Activated CD8-positive, alpha-beta memory T cell treated with anti-CD3 and anti-CD28 coated beads, Interleukin-2, amount 50 U/mL, for 1 hour (primary cell): ENCODE measurements around the gene PLEKHB2.
"Not testable (repeated sequence)": the region's sequence is repeated elsewhere in the genome, so short reads cannot be mapped to it uniquely, and the experiment has no call there.

Source experiments
- DNase-seq: peaks from one replicate; pipeline ENCODE4 v3.0.0-alpha.2; 2020; ENCODE audit errors: extremely low read depth

PLEKHB2 gene

DNA sequence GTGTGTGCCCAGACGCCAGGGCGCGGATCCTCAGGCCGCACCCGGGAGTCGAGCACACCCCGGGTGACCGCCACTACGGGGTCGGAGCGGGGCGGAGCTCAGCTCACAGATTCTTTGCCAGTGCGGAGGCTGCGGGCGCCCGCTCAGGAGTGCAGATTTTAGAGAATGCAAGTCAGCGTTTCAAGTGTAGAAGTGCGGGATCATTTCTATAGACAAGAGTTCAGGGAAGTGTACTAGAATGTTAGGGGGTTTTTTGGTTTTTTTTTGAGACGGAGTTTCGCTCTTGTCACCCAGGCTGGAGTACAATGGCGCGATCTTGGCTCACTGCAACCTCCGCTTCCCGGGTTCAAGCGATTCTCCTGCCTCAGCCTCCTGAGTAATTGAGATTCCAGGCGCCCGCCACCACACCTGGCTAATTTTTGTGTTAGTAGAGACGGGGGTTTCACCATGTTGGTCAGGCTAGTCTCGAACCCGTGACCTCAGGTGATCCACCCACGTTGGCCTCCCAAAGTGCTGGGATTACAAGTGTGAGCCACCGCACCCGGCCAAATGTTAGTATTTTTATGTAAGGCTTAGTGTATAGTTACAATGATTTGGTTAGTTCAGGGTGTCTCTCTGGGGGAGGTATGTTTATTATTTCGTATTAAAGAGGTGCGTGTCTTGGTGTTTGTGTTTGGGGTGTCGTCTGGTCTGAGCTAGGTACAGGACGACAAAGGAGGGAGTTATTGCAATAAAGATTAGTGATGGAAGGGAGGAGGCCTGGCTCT lies 11.3 kb upstream of the PLEKHB2 start:
- DNase-seq: peak; percentile 31

DNA sequence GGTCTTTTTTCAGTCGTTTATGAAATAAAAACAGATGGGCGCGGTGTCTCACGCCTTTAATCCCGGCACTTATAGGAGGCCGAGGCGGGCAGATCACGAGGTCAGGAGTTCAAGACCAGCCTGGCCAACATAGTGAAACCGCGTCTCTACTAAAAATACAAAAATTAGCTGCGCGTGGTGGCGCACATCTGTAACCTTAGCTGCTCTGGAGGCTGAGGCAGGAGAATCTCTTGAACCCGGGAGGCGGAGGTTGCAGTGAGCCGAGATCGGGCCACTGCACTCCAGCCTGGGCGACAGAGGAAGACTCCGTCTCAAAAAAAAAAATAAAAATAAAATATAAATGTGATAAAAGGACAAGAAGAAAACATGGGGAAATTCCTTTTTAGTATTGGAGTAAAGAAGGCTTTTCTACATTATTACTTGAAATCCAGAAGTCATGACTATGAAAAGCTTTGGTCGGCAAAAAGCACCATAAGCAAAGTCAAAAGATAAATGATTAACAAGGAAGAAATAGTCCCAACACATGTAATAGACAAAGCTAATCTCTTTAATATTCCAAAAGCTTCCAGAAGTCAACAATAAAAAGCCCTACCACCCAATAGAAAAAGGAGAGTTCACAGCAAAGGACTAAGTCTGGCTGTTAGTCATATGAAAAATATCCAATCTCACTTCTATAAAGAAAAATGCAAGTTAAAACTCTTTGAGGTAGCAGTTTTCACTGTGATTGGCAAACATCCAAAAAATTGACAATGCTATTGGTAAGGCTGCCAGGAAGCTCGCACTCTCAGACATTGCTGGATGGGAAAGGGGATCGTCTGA lies 10.5 kb upstream of the PLEKHB2 start:
- no peak for DNase-seq

DNA sequence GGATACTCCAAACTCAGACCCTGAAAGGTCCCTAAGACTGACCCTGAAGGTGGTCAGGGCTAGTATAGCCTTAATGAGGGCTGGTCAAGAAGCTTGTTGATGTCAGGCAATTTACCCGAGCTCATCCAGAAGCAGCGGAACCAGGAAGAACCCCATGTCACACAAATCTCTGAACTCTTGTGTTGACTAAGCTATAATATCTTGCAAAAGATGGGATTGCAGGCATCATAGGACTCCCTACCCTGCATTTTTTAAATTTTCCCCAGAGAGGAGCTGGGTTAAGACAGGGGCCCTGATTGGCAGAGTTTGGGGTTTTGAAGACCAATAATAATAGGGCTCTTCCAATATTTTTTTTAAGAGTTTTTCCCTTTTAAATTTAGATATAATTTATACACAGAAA lies 2.0 kb upstream of the PLEKHB2 start:
- DNase-seq: no peak

DNA sequence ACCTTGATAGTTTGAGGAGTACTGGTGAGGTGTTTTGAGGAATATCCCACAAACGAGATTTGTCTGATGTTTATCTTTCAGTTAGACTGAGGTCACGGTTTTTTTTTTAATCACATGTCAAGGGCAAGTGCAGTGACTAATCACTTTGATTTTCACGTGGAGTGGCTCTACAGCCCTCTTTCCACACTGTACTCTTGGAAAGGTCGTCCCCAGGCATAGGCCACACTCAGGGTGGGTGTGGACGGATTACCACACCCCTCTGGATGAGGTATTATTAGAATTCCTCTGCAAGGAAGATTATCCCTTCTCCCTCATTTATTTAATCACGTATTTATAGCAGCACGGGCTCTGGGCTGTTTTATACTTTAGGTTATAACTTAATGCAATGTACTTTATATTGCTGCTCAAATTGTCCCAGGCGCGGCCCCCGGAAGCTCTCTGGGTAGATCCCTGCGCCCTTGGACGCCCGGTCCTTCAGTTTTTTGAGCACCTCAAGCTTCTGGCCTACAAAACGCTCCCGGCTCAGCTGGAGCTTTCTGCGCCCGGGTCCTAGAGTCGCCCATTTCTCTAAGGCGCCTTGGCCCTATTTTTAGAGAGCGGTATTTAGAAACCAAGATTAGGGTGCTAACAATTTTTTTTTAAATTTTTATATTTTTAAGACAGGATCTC lies 515 bp upstream of the PLEKHB2 start:
- DNase-seq: peak; percentile 26

DNA sequence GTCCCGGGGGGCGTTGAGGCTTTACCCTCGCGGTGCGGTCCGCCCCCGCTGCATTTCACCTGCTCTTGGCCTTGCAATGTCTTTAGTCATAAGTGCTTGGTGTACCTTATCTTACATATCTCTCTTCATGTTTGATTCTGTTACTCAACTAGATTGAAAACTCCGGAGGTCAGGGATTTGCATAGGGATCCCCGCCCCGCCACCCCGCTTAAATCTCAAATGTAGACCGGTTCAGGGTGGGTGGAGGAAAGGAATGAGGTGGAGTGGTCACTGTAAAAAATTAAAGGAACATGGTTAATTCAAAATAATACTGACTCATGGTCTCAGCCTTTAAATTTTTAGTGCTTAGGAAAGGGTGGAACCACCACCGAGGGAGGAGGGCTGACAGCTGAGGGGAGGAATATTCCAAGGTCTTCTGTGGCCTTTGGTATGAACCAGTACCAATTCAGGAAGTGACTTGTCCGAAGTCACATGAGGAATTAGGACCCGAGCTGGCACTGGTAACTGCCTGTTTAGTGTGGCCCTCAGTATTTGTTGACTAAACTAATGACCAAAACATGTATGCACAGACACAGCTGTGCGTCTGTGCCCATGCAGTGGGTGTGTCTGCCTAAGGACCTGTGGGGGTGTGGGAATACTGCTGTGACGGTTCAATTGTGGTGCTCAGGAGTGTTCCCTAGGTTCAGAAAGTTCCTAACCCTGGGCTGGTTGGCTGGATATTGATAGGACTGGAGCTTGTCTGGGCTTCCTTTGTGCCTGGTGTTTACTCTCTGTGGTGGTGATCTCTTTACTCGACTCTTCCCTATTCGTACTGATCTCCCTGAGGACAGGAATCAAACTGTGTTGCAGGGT lies 1.0 kb downstream of the PLEKHB2 start:
- DNase-seq: no peak

DNA sequence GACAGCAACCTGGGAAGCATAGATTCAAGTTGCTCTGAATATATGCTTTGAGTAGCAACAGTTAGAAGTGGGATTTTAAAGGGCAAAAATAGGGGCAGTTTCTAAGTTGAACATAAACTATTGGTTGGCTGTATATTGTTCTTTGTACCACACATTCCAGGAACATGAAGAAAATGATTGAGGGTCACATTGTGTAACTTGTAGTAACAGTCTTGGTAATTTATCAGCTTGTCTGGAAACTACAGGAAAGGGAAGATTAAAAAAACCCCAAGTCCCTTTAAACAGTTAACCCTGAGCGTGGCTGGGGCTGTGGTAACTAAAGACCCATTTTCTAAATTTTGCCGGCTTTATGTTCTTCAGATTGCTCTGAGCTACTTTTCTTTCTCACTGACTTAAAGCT lies 7.4 kb downstream of the PLEKHB2 start:
- DNase-seq: no peak

DNA sequence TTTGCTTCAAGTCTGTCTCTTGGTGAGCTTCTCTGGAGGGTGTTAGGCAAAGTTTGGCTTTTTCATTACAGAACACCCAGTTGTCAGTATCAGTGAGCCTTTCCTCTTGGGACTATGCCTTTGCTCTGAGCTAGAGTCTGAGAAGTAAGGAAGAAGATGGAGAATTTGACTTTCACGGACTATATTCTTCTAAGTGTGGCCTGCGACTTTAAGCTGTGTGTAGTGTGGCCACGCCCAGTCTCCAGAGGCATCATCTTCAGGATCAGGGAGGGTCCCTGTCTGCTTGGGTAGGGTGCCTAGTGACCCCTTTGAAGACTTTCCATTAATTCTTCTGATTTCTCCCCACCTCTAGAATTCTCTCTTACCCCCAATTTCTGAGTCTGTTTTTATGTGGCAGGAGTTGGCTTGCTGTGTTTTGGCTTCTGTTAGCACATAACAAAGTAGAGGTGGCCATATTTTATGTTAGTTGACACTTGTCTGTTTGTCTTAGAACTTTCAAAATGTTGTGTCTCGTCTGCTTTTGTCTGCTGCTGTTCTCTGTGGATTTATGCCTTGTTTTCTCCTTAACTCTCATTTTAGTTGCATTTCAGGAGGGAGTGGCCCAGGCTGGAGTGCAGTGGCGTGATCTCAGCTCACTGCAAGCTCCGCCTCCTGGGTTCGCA lies 8.6 kb downstream of the PLEKHB2 start:
- no peak for DNase-seq

DNA sequence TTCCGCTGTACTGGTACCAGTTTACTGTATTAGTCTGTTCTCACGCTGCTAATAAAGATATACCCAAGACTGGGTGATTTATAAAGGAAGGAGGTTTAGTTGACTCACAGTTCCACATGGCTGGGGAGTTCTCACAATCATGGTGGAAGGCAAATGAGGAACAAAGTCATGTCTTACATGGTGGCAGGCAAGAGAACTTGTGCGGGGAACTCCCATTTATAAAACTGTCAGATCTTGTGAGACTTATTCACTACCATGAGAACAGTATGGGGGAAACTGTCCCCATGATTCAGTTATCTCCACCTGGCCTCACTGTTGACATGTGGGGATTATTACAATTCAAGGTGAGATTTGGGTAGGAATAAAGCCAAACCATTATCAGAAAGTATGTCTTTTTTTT lies 9.8 kb downstream of the PLEKHB2 start:
- DNase-seq: not testable (repeated sequence)

DNA sequence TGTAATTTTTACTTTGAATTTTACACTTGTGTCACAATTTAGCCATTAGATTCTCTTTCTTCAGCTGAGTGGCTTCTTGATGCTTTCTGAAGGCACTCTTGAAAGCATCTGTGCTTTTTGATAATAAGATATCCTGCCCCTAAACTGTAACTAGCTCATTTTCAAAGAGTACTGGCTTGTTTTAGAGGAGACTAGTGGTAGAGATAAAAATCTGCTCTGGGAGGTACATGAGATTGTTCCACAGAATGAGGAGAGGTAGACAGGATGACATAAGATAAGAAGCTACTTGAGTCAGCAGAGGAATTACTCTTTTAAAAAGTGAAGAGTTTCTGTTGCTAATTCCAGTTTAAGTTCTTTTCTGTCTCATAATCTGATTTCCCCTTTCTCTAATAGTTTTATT lies 10.6 kb downstream of the PLEKHB2 start:
- no peak for DNase-seq

DNA sequence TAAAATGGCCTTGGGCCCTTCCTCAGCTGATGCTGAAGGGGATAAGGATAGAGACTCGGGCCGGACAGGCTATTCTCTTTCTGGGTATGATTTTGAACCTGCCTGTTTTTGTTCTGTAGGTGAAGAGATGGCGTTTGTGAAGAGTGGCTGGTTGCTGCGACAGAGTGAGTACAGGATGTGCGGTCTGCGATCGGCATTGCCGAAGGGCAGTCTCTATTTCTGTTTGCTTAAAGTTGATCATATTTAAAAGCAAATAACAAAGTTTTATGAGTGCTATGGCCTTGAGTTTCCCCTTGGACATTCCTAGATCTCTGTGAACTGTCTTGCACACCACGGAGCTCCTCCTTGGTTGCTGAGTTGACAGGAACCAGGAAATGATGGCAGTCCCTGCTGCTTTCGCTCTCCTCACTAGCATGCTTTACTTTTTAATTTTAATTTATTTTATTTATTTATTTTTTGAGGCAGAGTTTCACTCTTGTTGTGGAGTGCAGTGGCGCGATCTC lies 15.7 kb downstream of the PLEKHB2 start:
- DNase-seq: no peak

DNA sequence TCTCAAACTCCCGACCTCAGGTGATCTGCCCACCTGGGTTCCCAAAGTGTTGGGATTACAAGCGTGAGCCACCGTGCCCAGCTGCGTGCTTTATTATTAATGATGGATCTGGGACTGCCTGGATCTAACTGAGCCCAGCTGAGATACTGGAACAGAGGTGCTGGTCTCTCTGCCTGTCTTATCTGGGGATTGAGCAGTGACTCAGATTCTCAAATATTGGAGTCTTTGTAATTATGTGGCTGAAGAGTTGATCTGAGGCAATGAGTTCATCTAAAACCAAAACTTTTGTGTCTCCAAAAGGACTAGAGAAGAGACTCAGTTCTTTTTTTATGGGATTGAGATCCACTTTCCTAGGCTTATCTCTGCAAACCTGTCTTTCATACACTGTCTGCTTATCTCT lies 16.3 kb downstream of the PLEKHB2 start:
- DNase-seq: no peak

DNA sequence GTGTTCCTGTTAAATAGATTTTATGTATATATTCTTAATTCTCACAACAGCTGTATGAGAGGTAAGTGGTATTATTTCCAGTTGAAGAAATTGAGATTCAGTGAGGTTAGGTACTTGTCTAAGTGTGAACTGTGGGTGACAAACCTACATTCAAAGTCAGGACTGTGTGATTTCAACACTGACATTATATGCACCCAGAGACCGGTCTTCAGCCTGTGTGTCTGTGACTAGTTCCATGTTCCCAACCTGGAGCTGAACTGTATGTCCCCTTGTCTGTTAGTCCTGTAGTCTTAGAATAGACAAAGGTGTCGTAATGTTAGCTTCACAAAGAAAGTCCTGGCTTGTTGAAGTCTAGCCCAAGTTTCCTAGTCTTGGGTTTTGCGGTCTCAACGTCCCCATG lies 17.4 kb downstream of the PLEKHB2 start:
- DNase-seq: no peak

DNA sequence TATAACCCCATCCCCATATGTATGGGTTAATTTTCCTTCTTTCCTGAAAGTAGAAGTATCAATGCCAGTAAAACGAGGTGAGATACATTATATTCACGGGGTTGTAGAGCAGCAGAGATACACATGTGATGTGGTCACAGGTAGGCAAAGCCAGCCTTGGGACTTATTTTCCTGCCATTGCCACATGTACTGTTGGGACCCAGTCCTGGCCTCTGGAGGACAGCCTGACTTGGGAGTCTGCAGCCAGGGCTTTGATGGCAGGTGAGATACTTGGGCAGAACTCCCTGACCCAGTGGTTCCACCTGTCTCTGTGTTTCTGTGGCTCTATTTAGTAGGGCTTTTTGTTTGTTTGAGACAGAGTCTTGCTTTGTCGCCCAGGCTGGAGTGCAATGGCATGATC lies 18.1 kb downstream of the PLEKHB2 start:
- no peak for DNase-seq

DNA sequence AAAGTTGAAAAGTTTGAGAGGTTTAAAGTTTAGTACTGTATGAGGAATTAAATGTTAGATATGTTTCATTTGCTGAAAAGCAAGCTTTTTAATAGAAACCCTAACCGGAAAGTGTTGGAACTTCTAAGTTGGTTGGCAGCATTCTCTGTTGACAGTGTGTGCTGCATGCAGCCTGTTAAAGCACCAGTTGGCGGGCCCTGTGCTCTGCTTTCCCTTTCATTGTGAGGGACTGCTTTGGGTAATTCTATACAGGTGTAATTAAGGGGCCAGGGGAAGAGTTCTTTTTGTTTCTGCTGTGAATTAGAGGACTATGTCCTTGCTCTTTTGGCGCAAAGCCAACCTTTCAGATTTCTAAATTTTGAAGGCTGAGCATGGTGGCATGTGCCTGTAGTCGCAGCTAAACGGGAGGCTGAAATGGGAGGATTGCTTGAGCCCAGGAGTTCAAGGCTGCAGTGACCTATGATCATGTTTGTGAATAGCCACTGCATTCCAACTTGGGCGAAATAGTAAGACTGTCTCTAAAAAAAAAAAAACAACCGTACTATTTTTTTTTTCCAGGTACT lies 20.1 kb downstream of the PLEKHB2 start:
- no peak for DNase-seq

DNA sequence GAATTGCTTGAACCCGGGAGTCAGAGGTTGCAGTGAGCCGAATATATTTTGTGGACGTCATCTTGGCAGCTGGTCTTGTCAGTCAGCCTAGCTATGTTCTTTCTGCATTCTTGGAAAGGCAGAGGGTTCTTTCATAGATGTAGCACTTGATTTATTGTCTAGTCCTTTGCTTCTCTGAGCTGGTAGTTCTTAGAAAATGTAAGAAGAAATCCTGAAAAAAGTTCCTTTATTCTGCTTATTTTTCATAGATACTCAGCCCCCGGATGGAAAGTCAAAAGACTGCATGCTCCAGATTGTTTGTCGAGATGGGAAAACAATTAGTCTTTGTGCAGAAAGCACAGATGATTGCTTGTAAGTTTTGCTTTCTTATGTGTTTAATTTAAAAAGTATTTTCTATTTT lies 21.3 kb downstream of the PLEKHB2 start:
- DNase-seq: no peak

DNA sequence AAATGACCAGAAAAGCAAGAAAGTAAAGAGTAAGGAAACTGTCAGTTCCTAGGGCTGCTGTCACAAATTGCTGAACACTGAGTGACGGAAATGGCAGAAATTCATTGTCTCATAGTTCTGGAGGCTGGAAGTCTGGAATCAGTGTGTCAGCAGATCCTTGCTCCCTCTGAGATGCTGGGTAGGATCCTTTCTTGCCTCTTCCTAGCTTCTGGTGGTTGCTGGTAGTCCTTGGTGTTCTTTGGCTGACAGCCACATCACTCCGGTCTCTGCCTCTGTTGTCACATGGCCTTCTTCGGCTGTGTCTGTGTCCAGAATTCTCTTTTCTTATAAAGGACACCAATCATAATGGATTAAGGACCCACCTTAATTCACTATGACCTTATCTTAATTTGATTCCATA lies 21.9 kb downstream of the PLEKHB2 start:
- no peak for DNase-seq

DNA sequence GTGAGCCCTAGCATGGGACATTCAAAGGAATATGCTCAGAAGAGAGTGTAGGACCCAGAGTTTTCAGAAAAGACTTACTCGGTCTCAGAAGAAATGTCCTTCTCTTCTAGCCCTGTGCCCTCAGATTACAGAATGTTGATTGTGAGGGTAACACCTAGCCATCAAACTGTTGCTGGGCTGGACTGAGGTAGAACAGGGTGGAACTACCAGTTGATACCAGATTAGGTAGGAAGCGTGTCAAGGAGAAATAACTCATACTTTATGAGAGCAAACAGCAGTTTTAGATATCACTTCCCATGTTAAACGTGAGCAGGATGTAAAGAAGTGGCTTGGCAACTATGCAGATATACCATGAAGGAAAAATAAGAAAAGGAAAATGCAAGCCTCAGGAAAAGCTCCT lies 22.8 kb downstream of the PLEKHB2 start:
- DNase-seq: no peak

DNA sequence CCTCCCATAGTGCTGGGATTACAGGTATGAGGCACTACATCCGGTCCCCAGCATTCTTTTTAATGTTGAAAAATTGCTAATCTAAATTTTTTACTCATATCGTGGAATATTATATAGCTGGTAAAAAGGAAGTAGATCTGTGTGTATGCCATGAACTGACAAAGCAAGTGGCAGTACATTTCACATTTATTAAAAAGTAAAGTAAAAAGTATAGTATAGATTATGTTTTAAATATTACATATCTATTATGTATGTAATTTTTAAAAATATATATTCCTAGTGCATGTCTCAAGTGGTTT lies 25.1 kb downstream of the PLEKHB2 start:
- no peak for DNase-seq

DNA sequence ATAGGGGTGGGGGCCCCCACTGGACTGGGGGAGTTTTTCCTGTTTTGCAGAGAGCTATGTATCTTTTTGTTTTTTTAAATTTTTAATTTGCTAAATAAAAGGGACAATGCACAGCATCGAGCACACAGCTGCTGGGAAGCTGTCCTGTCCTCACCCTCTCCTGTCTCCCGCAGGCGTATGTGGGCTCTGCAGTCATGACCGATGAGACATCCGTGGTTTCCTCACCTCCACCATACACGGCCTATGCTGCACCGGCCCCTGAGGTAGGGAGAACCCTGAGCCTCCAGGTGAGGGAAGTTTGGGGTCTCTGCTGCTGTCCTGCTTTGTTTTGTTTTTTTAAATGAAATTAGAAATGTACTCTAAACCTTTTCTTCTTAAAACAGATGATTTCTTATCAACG lies 27.6 kb downstream of the PLEKHB2 start:
- no peak for DNase-seq

DNA sequence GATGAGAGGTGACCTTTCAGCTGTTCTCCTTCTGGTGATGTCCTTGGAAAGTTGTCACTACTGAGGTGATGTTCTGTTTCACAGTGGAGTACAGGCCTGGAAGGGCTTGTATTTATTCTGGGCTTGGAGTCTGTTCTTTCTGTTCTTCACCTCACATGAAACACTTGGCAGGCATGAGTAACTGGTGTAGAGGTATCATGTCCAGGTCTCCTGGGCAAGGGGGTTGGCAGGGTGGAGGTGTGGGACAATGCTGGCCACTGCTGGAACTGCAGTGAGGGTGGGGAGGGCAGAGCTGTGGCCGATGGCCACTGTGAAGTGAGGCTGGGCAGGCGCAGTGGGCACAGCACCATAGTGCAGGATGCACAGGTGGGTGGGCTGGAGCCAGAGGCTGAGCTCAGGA lies 35.4 kb downstream of the PLEKHB2 start:
- DNase-seq: no peak

DNA sequence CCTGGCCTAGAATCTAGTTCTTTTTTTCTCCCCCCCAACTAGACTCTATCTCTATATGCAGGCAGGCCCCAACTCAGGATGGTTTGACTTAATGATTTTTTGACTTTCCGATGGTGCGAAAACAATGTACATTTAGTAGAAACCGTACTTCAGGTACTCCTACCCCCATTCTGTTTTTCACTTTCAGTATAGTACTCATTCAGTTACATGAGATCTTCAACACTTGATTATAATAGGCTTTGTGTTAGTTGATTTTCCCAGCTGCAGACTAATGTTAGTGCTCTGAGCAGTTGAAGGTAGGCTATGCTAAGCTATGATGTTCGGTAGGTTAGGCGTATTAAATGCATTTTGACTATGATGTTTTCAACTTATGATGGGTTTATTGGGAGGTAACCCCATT lies 37.7 kb downstream of the PLEKHB2 start:
- DNase-seq: no peak
